Keratinocyte (primary cell): ENCODE data around the gene FAM227A.

Experiments used
- EZH2 ChIP-seq: IDR thresholded peaks from one replicate; pipeline ENCODE4 v1.6.1; 2012; ENCODE audit warnings: inconsistent platforms, mild to moderate bottlenecking, low read length, moderate library complexity
- TF ChIP-seq, protein P1 (sequence below), 3 experiments: IDR thresholded peaks in 1 of 3; conservative IDR thresholded peaks in 1 of 3; optimal IDR thresholded peaks in 1 of 3; 2 replicates in 2 of 3; 3 replicates in 1 of 3; pipeline versions ENCODE3 to v1.5.1; 2011; ENCODE audit warnings: low read length in 3 of 3, mild to moderate bottlenecking in 3 of 3, moderate library complexity in 2 of 3, control low read depth in 1 of 3, inconsistent platforms in 1 of 3; ENCODE audit not compliant: insufficient read depth in 2 of 3; ENCODE audit errors: extremely low read depth in 1 of 3

DNA sequence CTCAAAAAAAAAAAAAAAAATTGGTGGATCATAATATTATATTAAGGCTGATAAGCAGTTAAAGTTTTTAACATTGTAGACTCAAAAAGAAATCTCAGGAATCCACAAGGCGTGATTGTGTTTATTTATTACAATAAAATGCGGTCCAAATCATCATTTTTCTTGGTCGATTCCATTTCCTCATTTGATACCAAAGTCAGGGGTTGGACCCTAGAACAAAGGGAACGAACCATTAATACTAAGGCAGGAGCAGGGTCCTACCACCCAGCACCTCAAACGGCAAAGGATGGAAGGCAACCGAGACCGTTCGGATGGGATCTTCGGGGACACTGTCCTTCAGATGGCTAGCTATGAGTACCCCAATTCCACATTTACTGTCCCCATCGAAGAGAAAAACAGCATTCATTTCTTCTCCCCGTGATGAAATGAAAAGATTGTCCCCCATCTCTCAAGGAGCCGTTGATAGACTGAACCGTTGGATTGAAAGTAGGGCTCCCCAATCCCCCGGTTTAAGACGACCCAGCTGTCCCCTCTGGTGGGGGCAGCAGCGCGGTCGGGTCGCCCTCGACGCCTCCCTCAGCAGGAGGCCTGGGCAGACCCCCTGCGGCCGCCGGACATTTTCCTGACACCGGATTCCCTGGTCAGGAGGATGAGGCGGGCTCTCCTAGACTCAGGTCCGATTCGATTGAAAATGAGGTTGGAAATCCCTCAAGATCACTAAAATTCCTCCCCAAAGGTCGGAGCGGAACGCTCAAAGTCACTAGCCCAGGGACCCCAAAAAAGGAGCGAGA lies 86.8 kb downstream of the FAM227A start:
- no peak for TF ChIP-seq EZH2
- TF ChIP-seq, protein P1, sequence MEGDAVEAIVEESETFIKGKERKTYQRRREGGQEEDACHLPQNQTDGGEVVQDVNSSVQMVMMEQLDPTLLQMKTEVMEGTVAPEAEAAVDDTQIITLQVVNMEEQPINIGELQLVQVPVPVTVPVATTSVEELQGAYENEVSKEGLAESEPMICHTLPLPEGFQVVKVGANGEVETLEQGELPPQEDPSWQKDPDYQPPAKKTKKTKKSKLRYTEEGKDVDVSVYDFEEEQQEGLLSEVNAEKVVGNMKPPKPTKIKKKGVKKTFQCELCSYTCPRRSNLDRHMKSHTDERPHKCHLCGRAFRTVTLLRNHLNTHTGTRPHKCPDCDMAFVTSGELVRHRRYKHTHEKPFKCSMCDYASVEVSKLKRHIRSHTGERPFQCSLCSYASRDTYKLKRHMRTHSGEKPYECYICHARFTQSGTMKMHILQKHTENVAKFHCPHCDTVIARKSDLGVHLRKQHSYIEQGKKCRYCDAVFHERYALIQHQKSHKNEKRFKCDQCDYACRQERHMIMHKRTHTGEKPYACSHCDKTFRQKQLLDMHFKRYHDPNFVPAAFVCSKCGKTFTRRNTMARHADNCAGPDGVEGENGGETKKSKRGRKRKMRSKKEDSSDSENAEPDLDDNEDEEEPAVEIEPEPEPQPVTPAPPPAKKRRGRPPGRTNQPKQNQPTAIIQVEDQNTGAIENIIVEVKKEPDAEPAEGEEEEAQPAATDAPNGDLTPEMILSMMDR (optimal IDR thresholded peaks at IDR 0.05 in 1 of 3, IDR thresholded peaks at IDR 0.05 in 1 of 3, conservative IDR thresholded peaks at IDR 0.05 in 1 of 3; ENCODE audit: extremely low read depth in 1 of 3, insufficient read depth in 2 of 3, low read length in 3 of 3) = no peak
